Tibial nerve (tissue), 3 donors: ENCODE measurements around the gene EVPL.

Source experiments
- POLR2A ChIP-seq, 2 donors: fragments of 450-650 bp; IDR thresholded peaks; one replicate each; pipeline ENCODE4 v1.6.1; 2017; ENCODE audit warnings: antibody characterized with exemption in 2 of 2, mild to moderate bottlenecking in 2 of 2, moderate library complexity in 2 of 2
- TF ChIP-seq, protein P1 (sequence below), 5 experiments: fragments of 200-600 bp in 3 of 5; fragments of 450-650 bp in 2 of 5; sonication (generic) in 3 of 5; IDR thresholded peaks; one replicate each; pipeline ENCODE4 v1.5.1; 2016 to 2019; ENCODE audit warnings: antibody characterized with exemption in 5 of 5, mild to moderate bottlenecking in 3 of 5, moderate library complexity in 2 of 5

DNA sequence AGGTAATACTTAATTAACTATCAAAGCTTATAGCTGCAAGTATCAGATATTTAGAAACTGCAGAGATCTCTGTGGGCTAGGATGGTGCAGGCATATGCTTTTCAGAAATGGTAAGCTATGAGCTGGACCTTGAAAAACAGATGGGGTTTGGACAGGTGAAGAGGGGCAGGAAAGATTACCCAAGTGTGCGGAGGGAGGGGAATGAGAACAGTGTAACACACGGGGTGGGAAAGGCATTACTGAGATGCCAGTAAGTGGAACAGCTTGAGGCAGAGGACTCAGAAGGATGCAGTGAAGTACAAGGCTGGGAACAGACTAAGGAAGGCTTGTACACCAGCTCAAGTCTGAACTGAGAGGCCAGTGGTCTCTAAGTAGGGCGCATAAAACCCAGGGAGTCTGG lies 22.1 kb upstream of the EVPL start:
- TF ChIP-seq, protein P1, sequence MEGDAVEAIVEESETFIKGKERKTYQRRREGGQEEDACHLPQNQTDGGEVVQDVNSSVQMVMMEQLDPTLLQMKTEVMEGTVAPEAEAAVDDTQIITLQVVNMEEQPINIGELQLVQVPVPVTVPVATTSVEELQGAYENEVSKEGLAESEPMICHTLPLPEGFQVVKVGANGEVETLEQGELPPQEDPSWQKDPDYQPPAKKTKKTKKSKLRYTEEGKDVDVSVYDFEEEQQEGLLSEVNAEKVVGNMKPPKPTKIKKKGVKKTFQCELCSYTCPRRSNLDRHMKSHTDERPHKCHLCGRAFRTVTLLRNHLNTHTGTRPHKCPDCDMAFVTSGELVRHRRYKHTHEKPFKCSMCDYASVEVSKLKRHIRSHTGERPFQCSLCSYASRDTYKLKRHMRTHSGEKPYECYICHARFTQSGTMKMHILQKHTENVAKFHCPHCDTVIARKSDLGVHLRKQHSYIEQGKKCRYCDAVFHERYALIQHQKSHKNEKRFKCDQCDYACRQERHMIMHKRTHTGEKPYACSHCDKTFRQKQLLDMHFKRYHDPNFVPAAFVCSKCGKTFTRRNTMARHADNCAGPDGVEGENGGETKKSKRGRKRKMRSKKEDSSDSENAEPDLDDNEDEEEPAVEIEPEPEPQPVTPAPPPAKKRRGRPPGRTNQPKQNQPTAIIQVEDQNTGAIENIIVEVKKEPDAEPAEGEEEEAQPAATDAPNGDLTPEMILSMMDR (IDR thresholded peaks at IDR 0.05), result no peak
- no peak for TF ChIP-seq POLR2A (IDR thresholded peaks at IDR 0.05)
